Endothelial cell of hepatic sinusoid (primary cell): ENCODE data around the gene RALGAPB.
"Not testable (repeated sequence)": the region's sequence is repeated elsewhere in the genome, so short reads cannot be mapped to it uniquely, and the experiment has no call there.

Source experiments
- in situ Hi-C: cut with HindIII; loops from 2 replicates; pipeline ENCODE4 v1.10.0; 2017; ENCODE audit warnings: low sequenced_read_pairs

The RALGAPB gene

GRCh38 chr20:38581013-38581412, 108.4 kb downstream of the RALGAPB start, which contains the start of gene ADIG:
TSS of gene ADIG (plus strand) at chr20:38581197. CDS start at chr20:38581251, 54 bp downstream.
- in situ Hi-C loops, result no loop called here

- in situ Hi-C loops, result no loop called here
Measured at GRCh38 chr20:38581830-38582358, 109.3 kb downstream of the RALGAPB start.

GRCh38 chr20:38583306-38583705, 110.7 kb downstream of the RALGAPB start:
- in situ Hi-C loops, result no loop called here

- in situ Hi-C loops, result no loop called here
Measured at GRCh38 chr20:38584099-38584763, 111.6 kb downstream of the RALGAPB start.

DNA sequence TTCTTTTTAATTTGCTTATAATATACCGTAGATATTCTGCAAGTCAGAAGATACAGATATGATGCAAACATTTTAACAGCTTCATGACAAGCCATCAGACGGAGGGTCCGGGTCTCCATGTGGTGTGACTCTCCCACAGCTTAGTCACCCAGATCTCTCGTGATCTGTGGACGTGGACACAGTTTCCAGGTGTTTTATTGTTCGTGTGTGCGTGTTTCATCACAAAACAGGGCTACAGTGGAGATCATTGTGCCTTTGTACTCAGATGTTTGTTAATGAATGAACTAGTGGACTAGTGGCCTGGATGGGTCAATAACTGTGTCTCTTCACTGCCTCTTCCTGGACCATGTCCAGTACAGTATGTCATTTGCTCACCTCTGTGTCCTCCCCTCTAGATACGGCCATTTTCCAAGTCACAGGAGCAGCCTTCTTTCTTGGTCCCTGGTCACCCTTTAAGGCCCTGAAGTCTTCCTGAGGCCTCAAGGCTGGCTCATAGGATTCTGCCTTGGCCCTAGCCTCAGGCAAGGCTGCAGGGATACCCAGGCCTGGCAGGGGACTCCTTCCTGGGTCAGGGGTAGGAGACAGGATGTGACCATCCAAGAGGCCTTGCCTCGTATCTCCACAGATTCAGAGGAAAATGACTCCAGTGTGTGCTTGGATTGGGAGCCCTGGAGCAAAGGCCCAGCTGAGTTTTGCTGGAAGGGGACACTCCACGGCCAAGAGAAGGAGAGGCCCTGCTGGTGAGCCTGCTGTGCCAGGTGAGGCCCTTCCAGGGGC, 112.9 kb downstream of the RALGAPB start:
- in situ Hi-C loops, result no loop called here

GRCh38 chr20:38586181-38586525, 113.5 kb downstream of the RALGAPB start:
- in situ Hi-C loops, result no loop called here

DNA sequence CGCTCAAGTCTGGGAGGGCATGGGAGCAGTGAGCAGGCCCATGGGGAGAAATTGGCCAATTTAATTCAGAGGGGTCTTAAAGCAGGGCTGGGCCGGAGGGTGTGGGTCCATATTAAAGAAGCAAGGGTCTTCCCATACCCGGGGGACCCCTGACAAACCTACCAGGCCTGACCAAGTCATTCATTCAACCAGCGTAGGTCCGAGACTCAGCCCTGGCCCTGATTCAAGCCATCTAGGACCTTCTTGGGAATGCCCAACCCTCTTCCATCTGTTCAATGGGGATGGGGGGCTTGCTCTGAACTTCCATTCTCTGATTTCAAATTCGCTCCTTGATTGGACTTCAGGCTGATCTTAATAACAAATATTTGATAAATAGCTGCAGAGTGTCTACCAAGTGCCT, 115.7 kb downstream of the RALGAPB start:
- in situ Hi-C loops, result no loop called here

DNA sequence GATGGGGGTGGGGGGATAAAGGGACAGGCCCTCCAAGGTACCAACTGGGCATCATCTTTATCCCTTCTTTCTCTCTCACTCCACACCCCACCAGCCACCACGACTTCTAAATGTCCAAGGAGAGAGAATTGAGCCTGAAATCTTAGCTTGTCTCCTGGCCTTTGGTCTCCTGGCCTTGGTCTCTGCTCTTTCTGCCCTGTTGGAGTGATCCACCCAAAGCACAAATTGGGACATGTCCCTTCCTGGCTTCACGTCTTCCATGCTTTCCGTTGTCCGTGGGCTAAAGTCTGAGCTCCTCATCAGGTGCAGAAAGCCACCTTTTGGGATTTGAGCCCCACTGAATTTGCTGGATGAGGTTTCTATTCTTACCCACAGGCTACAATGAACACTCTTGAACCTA, 116.7 kb downstream of the RALGAPB start:
- in situ Hi-C loops, result no loop called here

DNA sequence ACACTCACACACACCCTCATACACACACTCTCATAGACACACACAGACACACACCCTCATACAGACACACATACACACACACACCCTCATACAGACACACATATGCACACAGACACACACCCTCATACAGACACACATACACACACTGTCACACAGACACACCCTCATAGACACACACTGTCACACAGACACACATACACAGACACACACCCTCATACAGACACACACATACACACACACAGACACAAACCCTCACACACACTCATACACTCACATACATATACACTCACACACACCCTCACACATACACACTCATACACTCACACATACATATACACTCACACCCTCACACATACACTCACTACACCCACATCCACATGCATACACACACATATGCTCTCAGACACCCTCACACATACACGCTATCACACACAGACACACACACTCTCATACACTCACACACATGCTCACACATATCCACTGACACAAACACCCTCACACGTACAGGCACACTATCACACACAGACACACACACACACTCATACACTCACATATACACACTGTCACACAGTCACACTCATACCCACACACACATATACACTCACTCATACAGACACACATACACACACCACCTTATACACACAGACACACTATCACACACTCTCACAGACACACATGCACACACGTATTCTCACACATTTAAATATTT, 117.5 kb downstream of the RALGAPB start:
- in situ Hi-C loops, result no loop called here

DNA sequence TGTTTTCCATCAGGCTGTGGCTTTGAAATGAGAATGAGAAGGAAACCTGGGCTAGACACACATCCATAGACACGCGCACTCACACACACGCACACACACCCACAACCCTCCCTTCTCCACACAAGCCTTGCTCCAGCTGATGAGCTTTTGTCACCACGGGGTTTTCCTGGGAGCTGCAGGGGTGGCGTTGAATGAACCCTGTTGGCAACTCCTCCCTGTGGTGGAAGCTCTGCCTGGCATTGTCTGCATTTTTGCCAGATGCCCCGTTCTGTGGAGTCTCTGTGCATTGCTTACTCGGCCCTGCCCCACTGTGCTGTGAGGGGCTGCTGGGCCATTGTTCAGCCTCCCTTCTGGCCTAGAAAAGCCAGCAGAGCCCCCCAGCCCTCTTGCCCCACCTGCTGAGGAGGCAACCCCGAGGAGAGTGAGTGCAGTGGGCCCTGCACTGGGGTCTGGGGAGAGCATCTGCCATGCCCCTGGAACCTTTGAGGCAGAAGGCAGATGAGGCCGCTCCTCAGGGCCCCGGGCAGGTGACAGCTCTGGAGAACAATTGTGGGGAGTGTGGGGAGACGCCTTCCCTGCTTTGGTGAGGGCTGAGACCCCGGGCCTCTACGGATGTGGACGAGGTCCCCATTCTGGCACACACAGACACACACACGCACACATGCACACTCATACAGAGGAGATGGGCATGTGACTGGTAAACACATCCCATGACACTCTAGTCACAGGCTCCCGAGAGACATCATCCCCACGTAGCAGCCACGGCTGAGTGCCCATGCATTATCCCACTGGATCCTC, 118.2 kb downstream of the RALGAPB start:
- in situ Hi-C loops, result no loop called here

- in situ Hi-C loops, result no loop called here
Measured at GRCh38 chr20:38591474-38592410, 119.1 kb downstream of the RALGAPB start.

DNA sequence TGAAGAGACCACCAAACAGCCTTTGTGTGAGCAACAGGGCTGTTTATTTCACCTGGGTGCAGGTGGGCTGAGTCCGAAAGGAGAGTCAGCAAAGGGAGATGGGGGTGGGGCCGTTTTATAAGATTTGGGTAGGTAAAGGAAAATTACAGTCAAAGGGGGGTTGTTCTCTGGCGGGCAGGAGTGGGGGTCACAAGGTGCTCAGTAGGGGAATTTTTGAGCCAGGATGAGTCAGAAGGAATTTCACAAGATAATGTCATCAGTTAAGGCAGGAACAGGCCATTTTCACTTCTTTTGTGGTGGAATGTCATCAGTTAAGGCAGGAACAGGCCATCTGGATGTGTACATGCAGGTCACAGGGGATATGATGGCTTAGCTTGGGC, 119.8 kb downstream of the RALGAPB start:
- in situ Hi-C loops, result not testable (repeated sequence)

DNA sequence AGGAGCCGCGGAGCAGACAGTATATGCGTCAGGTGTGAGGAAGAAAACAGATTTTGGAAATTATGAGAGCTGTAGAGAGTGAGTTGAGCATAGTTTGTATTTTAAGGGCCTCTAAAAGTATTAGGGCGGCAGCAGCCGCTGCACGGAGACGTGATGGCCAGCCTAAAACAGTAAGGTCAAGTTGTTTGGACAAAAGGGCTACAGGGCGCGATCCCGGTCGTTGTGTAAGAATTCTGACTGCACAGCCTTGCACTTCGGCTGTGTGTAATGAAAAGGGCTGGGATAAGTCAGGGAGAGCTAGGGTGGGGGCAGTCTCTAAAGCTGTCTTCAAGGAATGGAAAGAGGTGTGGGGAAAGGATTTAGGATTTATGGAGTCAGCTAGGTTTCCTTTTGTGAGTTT, 121.6 kb downstream of the RALGAPB start:
- in situ Hi-C loops, result not testable (repeated sequence)

DNA sequence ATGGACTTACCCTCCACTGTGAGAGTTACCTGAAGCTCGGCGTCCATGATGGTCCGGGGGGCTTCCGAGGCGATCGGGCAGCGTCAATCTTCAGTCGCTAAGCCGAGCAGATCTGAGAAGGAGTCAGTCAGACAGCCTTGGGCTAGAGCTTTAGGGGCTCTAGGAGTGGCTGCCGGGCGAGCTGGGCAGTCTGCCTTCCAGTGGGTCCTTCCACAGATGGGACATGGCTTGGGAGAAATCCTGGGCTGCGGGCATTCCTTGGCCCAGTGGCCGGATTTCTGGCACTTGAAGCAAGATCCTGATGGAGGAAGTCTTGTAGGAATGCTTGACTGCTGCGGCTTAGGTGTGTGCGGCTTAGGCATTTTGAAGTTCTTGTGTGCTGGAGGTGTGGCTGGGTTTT, 123.2 kb downstream of the RALGAPB start:
- in situ Hi-C loops, result not testable (repeated sequence)

- in situ Hi-C loops, result no loop called here
Measured at GRCh38 chr20:38599410-38599882, 126.8 kb downstream of the RALGAPB start.

DNA sequence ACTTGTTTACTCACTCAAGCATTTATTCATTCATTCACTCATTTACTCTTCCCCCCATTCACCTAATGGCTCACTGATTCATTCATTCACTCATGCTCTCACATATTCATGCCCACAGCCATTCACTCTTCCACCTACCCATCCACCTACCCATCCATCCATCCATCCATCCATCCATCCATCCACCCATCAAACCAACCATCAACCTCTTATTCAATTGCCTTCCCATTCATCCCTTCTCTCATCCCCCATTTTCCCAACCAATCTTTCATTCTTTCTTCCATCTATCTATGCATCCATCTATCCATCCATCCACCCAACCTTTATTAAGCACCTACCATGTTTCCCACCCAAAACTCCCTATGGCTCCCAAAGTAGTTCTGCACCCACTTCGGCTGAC, 127.4 kb downstream of the RALGAPB start:
- in situ Hi-C loops, result no loop called here

GRCh38 chr20:38601216-38602184, 128.9 kb downstream of the RALGAPB start, which contains the start of gene ARHGAP40:
TSS of gene ARHGAP40 (plus strand) at chr20:38601809.
- in situ Hi-C loops, result no loop called here

DNA sequence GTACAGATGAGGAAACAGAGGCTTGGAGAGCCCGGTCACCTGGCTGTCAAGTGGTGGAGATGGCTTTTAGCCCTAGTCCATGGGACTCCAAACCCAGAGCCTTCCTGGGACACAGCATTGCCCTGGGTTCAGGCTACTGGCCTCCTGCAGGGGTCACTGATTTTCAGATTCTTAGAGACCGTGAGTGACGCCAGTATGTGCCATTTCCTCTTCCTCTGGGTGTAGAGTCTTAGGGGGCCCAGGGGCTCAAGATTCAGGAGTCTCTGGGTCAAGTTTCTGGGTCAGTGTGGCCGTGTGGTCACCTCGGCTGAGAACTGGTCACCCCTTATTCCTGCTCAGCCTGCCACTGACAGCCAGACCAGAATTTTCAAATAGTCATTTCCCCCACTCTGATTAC, 129.5 kb downstream of the RALGAPB start:
- in situ Hi-C loops, result no loop called here
